22Rv1 (cell line): ENCODE data around the gene MRPS31.

Experiments
- CTCF ChIP-seq: fragments of 450-650 bp; IDR thresholded peaks from 2 replicates; pipeline ENCODE4 v1.5.1; 2017; ENCODE audit warnings: mild to moderate bottlenecking
- ZFX ChIP-seq: fragments of 450-650 bp; IDR thresholded peaks from 2 replicates; pipeline ENCODE4 v1.6.1; 2017; ENCODE audit warnings: antibody characterized with exemption, borderline replicate concordance

DNA sequence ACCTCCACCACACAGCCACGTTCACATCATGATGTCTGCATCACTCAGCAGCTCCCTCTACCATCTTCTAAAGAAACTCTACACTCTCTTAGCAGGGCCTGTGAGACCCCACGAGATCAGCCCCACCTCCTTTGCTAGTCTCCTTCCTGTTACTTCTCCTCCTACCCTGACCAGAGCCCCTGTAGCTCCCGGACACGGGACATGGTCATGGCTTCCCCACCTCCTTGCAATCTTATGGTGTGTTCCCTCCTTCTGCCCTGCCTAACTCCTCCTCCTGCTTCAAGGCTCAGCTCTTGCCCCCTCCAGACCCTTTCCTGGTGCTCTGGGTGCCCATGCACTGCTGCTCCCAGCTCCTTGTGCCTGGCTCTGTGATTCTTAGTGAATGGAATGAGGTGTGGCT lies 8.1 kb upstream of the MRPS31 start:
- TF ChIP-seq CTCF (no peak), ZFX (no peak)
